HG03571 (cell line): Measurements from ENCODE around the gene RCHY1.

ENCODE experiments used
- ATAC-seq: cut with Tn5 transposase; IDR thresholded peaks from one replicate; pipeline ENCODE4 v1.9.1; 2021; ENCODE audit not compliant: unreplicated experiment

RCHY1 gene

DNA sequence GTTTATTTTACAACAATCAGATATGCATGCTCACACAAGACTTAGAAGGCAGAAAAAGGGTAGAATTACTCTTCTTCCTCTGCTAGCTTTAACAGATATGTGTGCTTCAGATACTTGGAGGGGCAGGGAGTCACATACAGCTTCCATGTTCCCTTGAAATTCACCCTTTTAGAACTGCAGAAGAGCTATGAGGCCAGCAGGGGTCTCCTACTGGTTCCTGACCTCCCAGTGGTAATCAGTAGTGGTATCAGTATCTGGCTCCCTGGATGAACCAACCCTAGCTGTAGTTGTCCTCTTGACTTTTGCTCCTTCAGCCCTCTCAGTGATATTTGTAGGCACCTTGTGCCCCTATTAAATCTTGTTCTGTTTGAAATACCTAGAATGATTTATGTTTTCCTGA, 81.5 kb downstream of the RCHY1 start:
- ATAC-seq, result no peak

DNA sequence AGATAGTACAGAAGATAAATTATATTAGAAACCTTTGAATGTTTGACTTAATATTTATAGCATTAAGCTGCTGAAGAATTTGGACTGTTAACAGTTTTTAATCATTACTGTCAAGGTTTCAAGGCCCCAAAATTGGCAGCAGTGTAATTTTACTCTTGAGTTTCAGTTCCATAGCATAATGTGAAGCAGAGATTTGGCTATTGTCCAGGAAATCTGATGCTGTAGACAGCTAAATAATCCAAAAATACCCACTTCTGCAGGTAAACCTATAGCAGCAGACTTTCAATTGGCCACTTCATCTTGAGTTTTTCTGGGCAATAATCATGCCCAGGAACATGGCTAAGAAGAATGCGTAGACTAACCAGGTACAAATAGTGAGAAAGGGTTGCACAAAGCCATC, 85.0 kb downstream of the RCHY1 start:
- no peak for ATAC-seq
